Activated naive CD8-positive, alpha-beta T cell (primary cell): ENCODE measurements around the gene RBL1.

ENCODE experiments used
- H3K27ac Mint-ChIP-seq: one replicate; pipeline ENCODE4 v1.8.0; 2021; ENCODE audit warnings: mixed read lengths
- H3K27me3 Mint-ChIP-seq: one replicate; pipeline ENCODE4 v1.8.0; 2021; ENCODE audit warnings: mixed read lengths
- H3K36me3 Mint-ChIP-seq: one replicate; pipeline ENCODE4 v1.8.0; 2021; ENCODE audit warnings: mixed read lengths
- H3K4me1 Mint-ChIP-seq: one replicate; pipeline ENCODE4 v1.8.0; 2021; ENCODE audit warnings: low read depth, mixed read lengths
- H3K4me3 Mint-ChIP-seq: one replicate; pipeline ENCODE4 v1.8.0; 2021; ENCODE audit warnings: mild to moderate bottlenecking, mixed read lengths
- H3K9me3 Mint-ChIP-seq: one replicate; pipeline ENCODE4 v1.8.0; 2021; ENCODE audit warnings: low read depth, mixed read lengths

RBL1 gene

GRCh38 chr20:36957875-36958667 lies 137.7 kb downstream of the RBL1 start:
- Mint-ChIP-seq H3K4me1 (peaks cover 34% of the 10 kb centered on the region), H3K27me3 (no peaks in the 10 kb centered on the region), H3K27ac (no peak overlapping the region), H3K9me3 (no peaks in the 10 kb centered on the region), H3K4me3 (no peak overlapping the region), H3K36me3 (peaks cover 5% of the 10 kb centered on the region)

- no peaks in the 10 kb centered on the region for H3K36me3 Mint-ChIP-seq
- H3K27me3 Mint-ChIP-seq, result no peaks in the 10 kb centered on the region
- H3K4me1 Mint-ChIP-seq, result peaks cover 35% of the 10 kb centered on the region
- H3K9me3 Mint-ChIP-seq, result no peaks in the 10 kb centered on the region
- no peak overlapping the region for H3K4me3 Mint-ChIP-seq
- no peak overlapping the region for H3K27ac Mint-ChIP-seq
These were observed 139.1 kb downstream of the RBL1 start for GRCh38 chr20:36956674-36957073.

GRCh38 chr20:36956016-36956415 lies 139.8 kb downstream of the RBL1 start:
- Mint-ChIP-seq H3K4me1 (peaks cover 37% of the 10 kb centered on the region), H3K36me3 (no peaks in the 10 kb centered on the region), H3K9me3 (no peaks in the 10 kb centered on the region), H3K4me3 (no peak overlapping the region), H3K27ac (no peak overlapping the region), H3K27me3 (no peaks in the 10 kb centered on the region)

GRCh38 chr20:36951979-36952738 lies 143.6 kb downstream of the RBL1 start:
- H3K4me3 Mint-ChIP-seq, result peak overlapping the region; percentile 97
- no peaks in the 10 kb centered on the region for H3K27me3 Mint-ChIP-seq
- H3K27ac Mint-ChIP-seq, result peak overlapping the region; percentile 96
- peaks cover under 1% of the 10 kb centered on the region for H3K36me3 Mint-ChIP-seq
- H3K4me1 Mint-ChIP-seq, result peaks cover 46% of the 10 kb centered on the region
- H3K9me3 Mint-ChIP-seq, result no peaks in the 10 kb centered on the region

GRCh38 chr20:36951198-36951978 lies 144.4 kb downstream of the RBL1 start, which contains the start of gene SAMHD1:
Gene SAMHD1 (minus strand): TSS chr20:36951708. CDS start chr20:36951643, 65 bp downstream.
- H3K9me3 Mint-ChIP-seq, result no peaks in the 10 kb centered on the region
- H3K27ac Mint-ChIP-seq, result peak within 1 kb of the TSS; percentile 96
- H3K27me3 Mint-ChIP-seq, result no peaks in the 10 kb centered on the region
- H3K36me3 Mint-ChIP-seq, result peaks cover 2% of the 10 kb centered on the region
- peaks cover 53% of the 10 kb centered on the region for H3K4me1 Mint-ChIP-seq
- peak within 1 kb of the TSS; percentile 97 for H3K4me3 Mint-ChIP-seq

- peak overlapping the region; percentile 96 for H3K27ac Mint-ChIP-seq
- peaks cover 54% of the 10 kb centered on the region for H3K4me1 Mint-ChIP-seq
- peak overlapping the region; percentile 97 for H3K4me3 Mint-ChIP-seq
- no peaks in the 10 kb centered on the region for H3K27me3 Mint-ChIP-seq
- no peaks in the 10 kb centered on the region for H3K9me3 Mint-ChIP-seq
- peaks cover 2% of the 10 kb centered on the region for H3K36me3 Mint-ChIP-seq
These were observed 145.2 kb downstream of the RBL1 start for GRCh38 chr20:36950414-36951197.
